AG04449 (cell line): Measurements from ENCODE around the gene CIPC.

ENCODE experiments used
- CTCF ChIA-PET: fragments of 350-600 bp; formaldehyde crosslinking; extraction: SDS; loops from one replicate; lab custom pipeline; 2021; ENCODE audit warnings: antibody characterized with exemption; lab: Yijun Ruan, JAX
- POLR2A ChIA-PET: fragments of 400-600, 350-600 bp; formaldehyde crosslinking; extraction: SDS; loops from one replicate; lab custom pipeline; 2020; ENCODE audit warnings: antibody characterized with exemption, inconsistent platforms; lab: Yijun Ruan, JAX
- DNase-seq: peaks from one replicate; pipeline ENCODE4 v3.0.0-alpha.2; 2010; ENCODE audit warnings: low read depth, low spot score
- H3K4me3 ChIP-seq: 2 replicates; pipeline ENCODE4 v1.5.1; 2011; ENCODE audit warnings: low read depth, mild to moderate bottlenecking, control low read depth, low read length
- CTCF ChIP-seq: IDR thresholded peaks from one replicate; pipeline ENCODE4 v1.5.1; 2011; ENCODE audit warnings: mild to moderate bottlenecking, moderate library complexity, low read length, control low read depth, inconsistent platforms; ENCODE audit not compliant: insufficient read depth; ENCODE audit errors: missing control alignments

The CIPC gene

GRCh38 chr14:77113644-77114043 lies 15.6 kb downstream of the CIPC start:
- ChIA-PET POLR2A (no interaction called here), CTCF (interaction anchor here (0.9 to 3.8 kb wide), 9 partner anchors 9 to 241 kb away, joined by 3 to 24 read pairs (median 4); no protein-coding TSS in a partner anchor)
- no peak overlapping the region for H3K4me3 ChIP-seq
- no peak for DNase-seq
- TF ChIP-seq CTCF, result no peak

GRCh38 chr14:77114609-77115008 lies 16.6 kb downstream of the CIPC start:
- DNase-seq, result no peak
- CTCF ChIA-PET, result interaction anchor here (0.8 to 3.8 kb wide), 7 partner anchors 8 to 242 kb away, joined by 3 to 24 read pairs (median 6); no protein-coding TSS in a partner anchor
- H3K4me3 ChIP-seq, result no peak overlapping the region
- POLR2A ChIA-PET, result no interaction called here
- TF ChIP-seq CTCF, result no peak

GRCh38 chr14:77116172-77116817 lies 18.2 kb downstream of the CIPC start:
- no peak overlapping the region for H3K4me3 ChIP-seq
- DNase-seq, result no peak
- TF ChIP-seq CTCF, result no peak
- CTCF ChIA-PET, result interaction anchor here (0.8 to 3.8 kb wide), 7 partner anchors 8 to 345 kb away, joined by 3 to 24 read pairs (median 4); no protein-coding TSS in a partner anchor
- POLR2A ChIA-PET, result no interaction called here

DNA sequence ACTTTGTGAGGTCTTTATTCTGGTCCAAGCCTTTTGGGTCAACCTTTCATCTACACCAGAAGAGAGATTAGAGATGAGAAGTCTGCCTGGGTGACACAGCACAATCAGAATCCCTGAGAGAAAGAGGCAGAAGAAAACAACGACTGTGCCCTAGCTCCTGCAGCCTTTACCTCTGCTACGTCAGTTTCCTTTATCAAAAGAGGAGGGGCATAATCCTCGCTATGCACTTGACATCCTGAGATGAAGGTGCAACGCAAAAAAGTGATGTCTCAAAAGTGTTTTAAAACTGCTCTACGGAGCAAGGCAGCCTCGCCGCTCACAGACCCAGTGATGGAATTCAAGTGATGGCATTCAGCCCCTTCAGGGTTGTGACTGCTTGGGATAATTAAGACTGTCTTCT lies 21.8 kb downstream of the CIPC start:
- POLR2A ChIA-PET, result no interaction called here

DNA sequence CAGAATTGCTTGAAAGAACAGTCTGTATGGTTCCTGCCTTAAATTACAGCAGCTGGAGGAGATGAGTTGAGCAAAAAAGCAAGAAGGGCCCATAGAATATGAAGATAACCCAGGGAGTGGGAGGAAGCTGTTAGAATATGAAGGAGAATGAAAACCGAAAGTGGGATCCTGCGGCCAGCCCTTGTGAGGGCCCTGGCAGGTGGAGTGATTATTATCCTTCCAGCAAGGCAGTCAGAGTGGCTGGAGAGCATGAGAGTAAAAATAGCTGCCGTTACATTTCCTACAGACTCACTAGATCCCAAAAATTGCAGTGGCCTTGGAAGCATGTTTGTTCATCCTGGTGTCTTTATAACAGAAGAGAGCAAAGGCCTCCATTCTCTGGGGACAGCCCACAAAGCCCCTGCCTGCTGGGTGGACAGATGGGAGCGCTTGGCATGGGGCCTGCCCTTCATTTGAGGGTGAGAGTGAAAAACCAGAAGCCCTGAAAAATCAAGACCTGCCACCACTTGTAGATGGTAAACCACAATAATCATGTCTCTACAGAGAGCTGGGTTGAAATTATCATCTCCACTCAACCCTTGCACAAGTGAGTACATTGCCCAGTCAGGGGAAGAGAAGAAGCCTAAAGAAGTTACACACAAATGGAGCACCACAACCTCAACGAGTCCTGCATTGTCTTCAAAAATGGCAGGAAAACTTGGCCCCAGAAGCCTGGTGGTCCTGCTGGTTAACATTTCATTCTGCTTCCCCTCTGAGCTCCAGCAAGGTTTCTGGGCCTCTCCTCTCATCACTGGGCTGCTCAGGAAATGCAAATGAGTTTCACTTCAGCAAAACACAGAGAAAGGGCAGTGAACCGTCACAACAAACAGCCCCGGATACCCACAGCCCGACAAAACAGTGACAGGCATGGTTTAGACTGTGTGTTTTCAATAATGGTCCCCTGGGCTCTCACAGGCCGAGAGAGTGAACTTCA lies 23.0 kb downstream of the CIPC start:
- H3K4me3 ChIP-seq, result no peak overlapping the region
- TF ChIP-seq CTCF, result no peak
- CTCF ChIA-PET, result interaction anchor here (0.6 to 7.6 kb wide), 2 partner anchors 198 to 247 kb away, joined by 3 to 72 read pairs; no protein-coding TSS in a partner anchor
- no peak for DNase-seq
- POLR2A ChIA-PET, result no interaction called here

More for the DNA sequence above, 21.8 kb downstream of the CIPC start:
- no peak for TF ChIP-seq CTCF
- no peak for DNase-seq
- CTCF ChIA-PET, result interaction anchor here (7.6 kb wide), 1 partner anchor 246 kb away, joined by 72 read pairs; no protein-coding TSS in a partner anchor
- no peak overlapping the region for H3K4me3 ChIP-seq

DNA sequence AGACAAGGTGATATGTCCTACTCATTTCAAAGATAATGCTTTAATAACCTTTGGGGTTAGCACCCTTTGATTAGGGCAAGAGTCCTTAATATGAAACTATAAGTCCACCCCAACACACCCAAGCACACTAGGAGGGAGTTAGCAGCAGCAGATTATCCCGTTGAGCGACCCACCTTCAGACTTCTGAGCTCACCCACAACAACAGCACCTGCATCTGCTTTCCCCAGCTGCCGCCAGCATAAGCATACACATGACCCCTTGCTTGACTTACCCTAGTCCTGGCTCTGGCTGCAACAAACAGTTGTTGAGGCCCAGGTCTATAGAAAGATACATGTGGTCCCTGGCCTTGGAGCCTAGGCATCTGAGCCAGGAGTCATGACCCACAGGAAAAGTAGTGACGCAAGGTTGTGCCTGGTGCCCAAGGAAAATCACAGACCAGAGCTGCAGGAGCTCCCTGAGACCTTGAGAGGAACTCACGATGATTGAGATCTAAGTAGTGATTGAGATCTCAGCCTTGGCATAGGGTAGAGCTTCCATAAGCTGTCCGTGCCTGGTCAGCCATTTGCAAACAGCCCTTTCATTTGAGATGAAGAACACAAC lies 24.6 kb downstream of the CIPC start:
- H3K4me3 ChIP-seq, result no peak overlapping the region
- TF ChIP-seq CTCF, result no peak
- DNase-seq, result no peak
- ChIA-PET POLR2A (no interaction called here), CTCF (interaction anchor here (1.3 to 7.6 kb wide), 7 partner anchors 9 to 249 kb away, joined by 4 to 72 read pairs (median 9); no protein-coding TSS in a partner anchor)
